ENCODE measurements around the gene MUC5AC.
"Not testable (repeated sequence)": the region's sequence is repeated elsewhere in the genome, so short reads cannot be mapped to it uniquely, and the experiment has no call there.

DNA sequence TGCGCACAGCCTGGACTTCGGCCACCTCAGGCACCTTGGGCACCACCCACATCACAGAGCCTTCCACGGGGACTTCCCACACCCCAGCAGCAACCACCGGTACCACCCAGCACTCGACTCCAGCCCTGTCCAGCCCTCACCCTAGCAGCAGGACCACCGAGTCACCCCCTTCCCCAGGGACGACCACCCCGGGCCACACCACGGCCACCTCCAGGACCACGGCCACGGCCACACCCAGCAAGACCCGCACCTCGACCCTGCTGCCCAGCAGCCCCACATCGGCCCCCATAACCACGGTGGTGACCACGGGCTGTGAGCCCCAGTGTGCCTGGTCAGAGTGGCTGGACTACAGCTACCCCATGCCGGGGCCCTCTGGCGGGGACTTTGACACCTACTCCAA, 91.2 kb downstream of the MUC5AC start:
- TF ChIP-seq POLR2A, CTCF (IDR thresholded peaks at IDR 0.05): not testable (repeated sequence)
